HUES64 (cell line): Measurements from ENCODE around the gene TMTC2.

Source experiments
- H3K27ac ChIP-seq: 2 replicates; pipeline ENCODE4 v1.7.0; 2013; ENCODE audit warnings: low read depth, low read length, inconsistent platforms
- H3K27me3 ChIP-seq: 2 replicates; pipeline ENCODE4 v1.6.1; 2013; ENCODE audit warnings: mild to moderate bottlenecking, low read length; ENCODE audit not compliant: insufficient read depth
- H3K36me3 ChIP-seq: 2 replicates; pipeline ENCODE4 v1.6.1; 2013; ENCODE audit warnings: mild to moderate bottlenecking, low read length; ENCODE audit not compliant: insufficient read depth
- H3K4me1 ChIP-seq: 2 replicates; pipeline ENCODE4 v1.6.1; 2013; ENCODE audit warnings: mild to moderate bottlenecking, low read length, moderate library complexity; ENCODE audit not compliant: insufficient read depth
- H3K4me3 ChIP-seq: 2 replicates; pipeline ENCODE4 v1.5.1; 2013; ENCODE audit warnings: mild to moderate bottlenecking, low read length, moderate library complexity
- H3K9ac ChIP-seq: 2 replicates; pipeline ENCODE4 v1.6.1; 2013; ENCODE audit warnings: mild to moderate bottlenecking, low read depth, low read length
- H3K9me3 ChIP-seq: 2 replicates; pipeline ENCODE4 v1.6.1; 2013; ENCODE audit warnings: low read depth, low read length; ENCODE audit not compliant: insufficient read depth
- WGBS: fragments of 150-250, 120-280 bp; methylation state at CpG from one replicate; pipeline ENCODE4 v1.1.7; 2013; ENCODE audit warnings: missing lambda C conversion rate; 5-methylcytosine and 5-hydroxymethylcytosine counted together

TMTC2 gene

GRCh38 chr12:83083616-83084015, 396.9 kb downstream of the TMTC2 start:
- H3K27me3 ChIP-seq, result no peaks in the 10 kb centered on the region
- no peak overlapping the region; the same call in 1 of the 2 replicates for H3K27ac ChIP-seq
- no peak overlapping the region for H3K4me3 ChIP-seq
- peaks cover 9% of the 10 kb centered on the region for H3K4me1 ChIP-seq
- H3K9ac ChIP-seq, result no peak overlapping the region
- H3K36me3 ChIP-seq, result no peaks in the 10 kb centered on the region
- WGBS, result 79% methylated on average over 4 of the region's 4 CpGs
- no peaks in the 10 kb centered on the region for H3K9me3 ChIP-seq

- H3K36me3 ChIP-seq, result no peaks in the 10 kb centered on the region
These were observed 398.0 kb downstream of the TMTC2 start for GRCh38 chr12:83084516-83085234.

GRCh38 chr12:83086023-83086422, 399.3 kb downstream of the TMTC2 start:
- Histone ChIP-seq H3K36me3 (no peaks in the 10 kb centered on the region), H3K9ac (no peak overlapping the region), H3K27me3 (no peaks in the 10 kb centered on the region), H3K4me3 (no peak overlapping the region), H3K27ac (no peak overlapping the region), H3K9me3 (no peaks in the 10 kb centered on the region), H3K4me1 (peaks cover 15% of the 10 kb centered on the region)
- 97% methylated on average over 10 of the region's 10 CpGs for WGBS

More at GRCh38 chr12:83084516-83085234, 398.0 kb downstream of the TMTC2 start:
- Histone ChIP-seq H3K27me3 (no peaks in the 10 kb centered on the region), H3K9ac (no peak overlapping the region), H3K27ac (no peak overlapping the region), H3K9me3 (no peaks in the 10 kb centered on the region), H3K4me1 (peaks cover 9% of the 10 kb centered on the region), H3K4me3 (no peak overlapping the region)
- 84% methylated on average over 2 of the region's 3 CpGs for WGBS

GRCh38 chr12:83089575-83089974, 402.9 kb downstream of the TMTC2 start:
- Histone ChIP-seq H3K4me3 (no peak overlapping the region), H3K27me3 (no peaks in the 10 kb centered on the region), H3K27ac (no peak overlapping the region), H3K4me1 (peaks cover 25% of the 10 kb centered on the region; the same call in 1 of the 2 replicates), H3K9me3 (no peaks in the 10 kb centered on the region), H3K36me3 (no peaks in the 10 kb centered on the region), H3K9ac (no peak overlapping the region)
- WGBS, result 98% methylated on average over 2 of the region's 2 CpGs

GRCh38 chr12:83092129-83092528, 405.4 kb downstream of the TMTC2 start:
- Histone ChIP-seq H3K9me3 (no peaks in the 10 kb centered on the region), H3K4me3 (no peak overlapping the region), H3K27ac (no peak overlapping the region), H3K27me3 (no peaks in the 10 kb centered on the region), H3K36me3 (no peaks in the 10 kb centered on the region), H3K4me1 (peaks cover 25% of the 10 kb centered on the region), H3K9ac (no peak overlapping the region)
- WGBS, result 93% methylated on average over 1 of the region's 1 CpG

- no peaks in the 10 kb centered on the region for H3K36me3 ChIP-seq
- H3K9me3 ChIP-seq, result no peaks in the 10 kb centered on the region
- H3K4me1 ChIP-seq, result peaks cover 27% of the 10 kb centered on the region
- no peaks in the 10 kb centered on the region for H3K27me3 ChIP-seq
- WGBS, result 83% methylated on average over 4 of the region's 5 CpGs
- no peak overlapping the region for H3K27ac ChIP-seq
- no peak overlapping the region for H3K9ac ChIP-seq
- H3K4me3 ChIP-seq, result no peak overlapping the region
These were observed 405.9 kb downstream of the TMTC2 start for GRCh38 chr12:83092606-83093005.

- 92% methylated on average over 1 of the region's 1 CpG for WGBS
- H3K9me3 ChIP-seq, result no peaks in the 10 kb centered on the region
- H3K4me1 ChIP-seq, result peaks cover 29% of the 10 kb centered on the region
- no peak overlapping the region for H3K9ac ChIP-seq
- H3K27ac ChIP-seq, result no peak overlapping the region
- H3K27me3 ChIP-seq, result no peaks in the 10 kb centered on the region
- H3K4me3 ChIP-seq, result no peak overlapping the region
- H3K36me3 ChIP-seq, result no peaks in the 10 kb centered on the region
These were observed 406.7 kb downstream of the TMTC2 start for GRCh38 chr12:83093426-83093825.

GRCh38 chr12:83097643-83098342, 411.1 kb downstream of the TMTC2 start:
- Histone ChIP-seq H3K9me3 (no peaks in the 10 kb centered on the region), H3K4me3 (no peak overlapping the region), H3K4me1 (peaks cover 7% of the 10 kb centered on the region), H3K27me3 (no peaks in the 10 kb centered on the region), H3K27ac (no peak overlapping the region), H3K36me3 (no peaks in the 10 kb centered on the region), H3K9ac (no peak overlapping the region)
- WGBS, result 86% methylated on average over 4 of the region's 5 CpGs

GRCh38 chr12:83099436-83099835, 412.7 kb downstream of the TMTC2 start:
- Histone ChIP-seq H3K36me3 (no peaks in the 10 kb centered on the region), H3K4me3 (no peak overlapping the region), H3K9me3 (no peaks in the 10 kb centered on the region), H3K4me1 (peaks cover 4% of the 10 kb centered on the region; the same call in 1 of the 2 replicates), H3K9ac (no peak overlapping the region), H3K27me3 (no peaks in the 10 kb centered on the region), H3K27ac (no peak overlapping the region)
- WGBS, result 95% methylated on average over 2 of the region's 3 CpGs

- no peaks in the 10 kb centered on the region for H3K27me3 ChIP-seq
- no peaks in the 10 kb centered on the region for H3K9me3 ChIP-seq
- WGBS, result 84% methylated on average over 2 of the region's 2 CpGs
- H3K4me3 ChIP-seq, result no peak overlapping the region
- peaks cover 3% of the 10 kb centered on the region; the same call in 1 of the 2 replicates for H3K4me1 ChIP-seq
- no peak overlapping the region for H3K27ac ChIP-seq
- H3K9ac ChIP-seq, result no peak overlapping the region
- no peaks in the 10 kb centered on the region for H3K36me3 ChIP-seq
These were observed 415.8 kb downstream of the TMTC2 start for GRCh38 chr12:83102499-83102898.

GRCh38 chr12:83106873-83107272, 420.2 kb downstream of the TMTC2 start:
- H3K9ac ChIP-seq, result no peak overlapping the region
- no peaks in the 10 kb centered on the region for H3K36me3 ChIP-seq
- no peaks in the 10 kb centered on the region for H3K4me1 ChIP-seq
- no peaks in the 10 kb centered on the region for H3K27me3 ChIP-seq
- no peaks in the 10 kb centered on the region for H3K9me3 ChIP-seq
- 100% methylated on average over 1 of the region's 1 CpG for WGBS
- H3K27ac ChIP-seq, result no peak overlapping the region
- H3K4me3 ChIP-seq, result no peak overlapping the region
